H1 (cell line): Measurements from ENCODE around the gene CRTC1. TPM values are rescaled to one million over a fixed set of nuclear protein-coding genes. Genes with fewer than 3 reads are reported as not detected.

Source experiments
- CTCF ChIA-PET: fragments of 300-600 bp; sonication (Branson Sonifier 250); formaldehyde crosslinking; loops from one replicate; lab custom pipeline; 2021; ENCODE audit not compliant: partially characterized antibody; lab: Charles Lee
- POLR2A ChIA-PET: fragments of 300-600 bp; sonication (Branson Sonifier 250); formaldehyde crosslinking; loops from one replicate; lab custom pipeline; 2021; ENCODE audit warnings: inconsistent platforms; ENCODE audit not compliant: partially characterized antibody; lab: Charles Lee
- DNase-seq, 2 experiments: peaks; one replicate each; pipeline versions ENCODE4 v3.0.0 to v3.0.0-alpha.2; 2010 to 2022; ENCODE audit warnings: low spot score in 2 of 2, low read depth in 1 of 2, mixed read lengths in 1 of 2
- FAIRE-seq: peaks from 2 replicates; lab custom pipeline; 2011; peaks lifted over from hg19 to GRCh38; lab: Jason Lieb, UNC
- H2AFZ ChIP-seq: 2 replicates; pipeline ENCODE4 v1.8.1; 2012; ENCODE audit warnings: low read length, inconsistent platforms
- H2AK5ac ChIP-seq: 2 replicates; pipeline ENCODE4 v1.6.1; 2013; ENCODE audit warnings: low read depth, low read length
- H2BK120ac ChIP-seq: replicated peaks from 2 replicates; pipeline ENCODE3; 2013; ENCODE audit warnings: low read depth, low read length, inconsistent platforms
- H2BK12ac ChIP-seq: 2 replicates; pipeline ENCODE4 v1.6.1; 2013; ENCODE audit warnings: low read depth, low read length
- H2BK15ac ChIP-seq: 2 replicates; pipeline ENCODE4 v1.6.1; 2013; ENCODE audit warnings: low read length
- H2BK20ac ChIP-seq: 2 replicates; pipeline ENCODE4 v1.6.1; 2013; ENCODE audit warnings: low read length
- H2BK5ac ChIP-seq: 2 replicates; pipeline ENCODE4 v1.6.1; 2013; ENCODE audit warnings: low read depth, low read length
- H3K14ac ChIP-seq: 2 replicates; pipeline ENCODE4 v1.6.1; 2013; ENCODE audit warnings: inconsistent platforms; ENCODE audit not compliant: insufficient read length
- H3K18ac ChIP-seq: 2 replicates; pipeline ENCODE4 v1.6.1; 2013; ENCODE audit warnings: low read length; ENCODE audit errors: extremely low read depth
- H3K23ac ChIP-seq: 2 replicates; pipeline ENCODE4 v1.6.1; 2013; ENCODE audit warnings: inconsistent platforms; ENCODE audit not compliant: insufficient read length
- H3K23me2 ChIP-seq: 2 replicates; pipeline ENCODE4 v1.6.1; 2013; ENCODE audit warnings: low read depth, low read length
- H3K27ac ChIP-seq: 2 replicates; pipeline ENCODE4 v1.6.1; 2011; ENCODE audit warnings: low read depth, low read length, inconsistent platforms
- H3K27me3 ChIP-seq, 4 experiments: replicated peaks in 1 of 4; 1 replicate in 1 of 4; 2 replicates in 3 of 4; pipeline versions ENCODE4 v1.6.1 to v1.8.1; 2011 to 2013; ENCODE audit warnings: low read length in 3 of 4, mild to moderate bottlenecking in 3 of 4, inconsistent platforms in 2 of 4, mixed read lengths in 2 of 4, moderate library complexity in 1 of 4; ENCODE audit not compliant: control insufficient read depth in 3 of 4, insufficient read depth in 3 of 4; ENCODE audit errors: extremely low read depth in 1 of 4
- H3K36me3 ChIP-seq, 4 experiments: 2 replicates each; pipeline versions ENCODE4 v1.6.1 to v1.8.1; 2011 to 2013; ENCODE audit warnings: mild to moderate bottlenecking in 4 of 4, low read length in 3 of 4, moderate library complexity in 2 of 4, control low read depth in 1 of 4, inconsistent platforms in 1 of 4; ENCODE audit not compliant: insufficient read depth in 4 of 4, control insufficient read depth in 2 of 4
- H3K4ac ChIP-seq: replicated peaks from 2 replicates; pipeline ENCODE3; 2013; ENCODE audit warnings: low read length, low read depth, mixed read lengths, inconsistent platforms; ENCODE audit not compliant: insufficient read length
- H3K4me1 ChIP-seq, 4 experiments: replicated peaks in 1 of 4; 1 replicate in 1 of 4; 2 replicates in 3 of 4; pipeline versions ENCODE4 v1.6.1 to v1.8.1; 2011 to 2013; ENCODE audit warnings: low read length in 3 of 4, inconsistent platforms in 2 of 4, mixed read lengths in 1 of 4; ENCODE audit not compliant: insufficient read depth in 4 of 4, control insufficient read depth in 3 of 4
- H3K4me2 ChIP-seq, 2 experiments: 2 replicates each; pipeline versions ENCODE4 v1.6.1 to v1.8.1; 2011 to 2013; ENCODE audit warnings: low read depth in 2 of 2, low read length in 2 of 2, control low read depth in 1 of 2, inconsistent platforms in 1 of 2, mild to moderate bottlenecking in 1 of 2; ENCODE audit not compliant: insufficient read depth in 1 of 2
- H3K4me3 ChIP-seq, 4 experiments: fragments of 200-600, 300-600 bp in 1 of 4; sonication (generic), shearing (Covaris generic), sonication (Bioruptor Twin) in 1 of 4; 2 replicates each; pipeline versions ENCODE4 v1.5.1 to v1.8.1; 2011 to 2016; ENCODE audit warnings: low read length in 4 of 4, low read depth in 3 of 4, control low read depth in 2 of 4, inconsistent platforms in 2 of 4, mild to moderate bottlenecking in 2 of 4, mixed read lengths in 1 of 4, moderate library complexity in 1 of 4; ENCODE audit not compliant: insufficient read depth in 2 of 4; ENCODE audit errors: extremely low read depth in 1 of 4
- H3K56ac ChIP-seq: replicated peaks from 2 replicates; pipeline ENCODE3; 2013; ENCODE audit warnings: low read depth, mild to moderate bottlenecking, mixed read lengths, low read length, inconsistent platforms; ENCODE audit not compliant: insufficient read length
- H3K79me1 ChIP-seq: 2 replicates; pipeline ENCODE4 v1.6.1; 2013; ENCODE audit warnings: low read depth, low read length, control low read depth
- H3K79me2 ChIP-seq, 2 experiments: 2 replicates each; pipeline versions ENCODE4 v1.6.1 to v1.8.1; 2012 to 2013; ENCODE audit warnings: low read length in 2 of 2, mild to moderate bottlenecking in 2 of 2, inconsistent platforms in 1 of 2; ENCODE audit not compliant: insufficient read depth in 2 of 2, control insufficient read depth in 1 of 2
- H3K9ac ChIP-seq, 4 experiments: replicated peaks in 1 of 4; 1 replicate in 1 of 4; 2 replicates in 3 of 4; pipeline versions ENCODE4 v1.6.1 to v1.8.1; 2011 to 2013; ENCODE audit warnings: low read depth in 3 of 4, low read length in 3 of 4, control low read depth in 2 of 4, mild to moderate bottlenecking in 2 of 4, moderate library complexity in 2 of 4, inconsistent platforms in 1 of 4; ENCODE audit errors: extremely low read depth in 1 of 4
- H3K9me3 ChIP-seq, 2 experiments: 2 replicates each; pipeline versions ENCODE4 v1.6.1 to v1.8.1; 2012 to 2013; ENCODE audit warnings: mild to moderate bottlenecking in 2 of 2, moderate library complexity in 2 of 2, control low read depth in 1 of 2, inconsistent platforms in 1 of 2, low read depth in 1 of 2, low read length in 1 of 2, mixed read lengths in 1 of 2; ENCODE audit not compliant: insufficient read depth in 2 of 2
- H4K20me1 ChIP-seq, 2 experiments: replicated peaks in 1 of 2; 2 replicates each; pipeline versions ENCODE3 to v1.8.1; 2011 to 2013; ENCODE audit warnings: inconsistent platforms in 2 of 2, low read length in 2 of 2, mild to moderate bottlenecking in 1 of 2; ENCODE audit not compliant: insufficient read depth in 2 of 2, control insufficient read depth in 1 of 2
- H4K5ac ChIP-seq: 2 replicates; pipeline ENCODE4 v1.6.1; 2013; ENCODE audit warnings: low read length, low read depth, mixed read lengths, inconsistent platforms; ENCODE audit not compliant: insufficient read length
- H4K8ac ChIP-seq: 2 replicates; pipeline ENCODE4 v1.8.0; 2013; ENCODE audit warnings: mild to moderate bottlenecking, moderate library complexity, low read length, inconsistent platforms; ENCODE audit not compliant: insufficient read depth; ENCODE audit errors: extremely low read depth
- H4K91ac ChIP-seq: replicated peaks from 2 replicates; pipeline ENCODE3; 2013; ENCODE audit warnings: low read length, mixed read lengths, inconsistent platforms; ENCODE audit not compliant: insufficient read length
- CTCF ChIP-seq, 3 experiments: IDR thresholded peaks; 1 replicate in 2 of 3; 2 replicates in 1 of 3; pipeline versions ENCODE4 v1.5.1 to v1.6.1; 2011; ENCODE audit warnings: low read length in 3 of 3, mild to moderate bottlenecking in 3 of 3, inconsistent platforms in 2 of 3, low read depth in 1 of 3, moderate library complexity in 1 of 3; ENCODE audit not compliant: insufficient read depth in 1 of 3; ENCODE audit errors: control extremely low read depth in 1 of 3
- RAD21 ChIP-seq, 2 experiments: IDR thresholded peaks in 1 of 2; conservative IDR thresholded peaks in 1 of 2; 2 replicates each; pipeline ENCODE4 v1.6.1; 2011; ENCODE audit warnings: low read depth in 2 of 2, low read length in 2 of 2, improper control_type of control experiment in 1 of 2, inconsistent platforms in 1 of 2, mild to moderate bottlenecking in 1 of 2, moderate library complexity in 1 of 2
- YY1 ChIP-seq: IDR thresholded peaks from 2 replicates; pipeline ENCODE4 v1.6.1; 2011; ENCODE audit warnings: low read depth, mild to moderate bottlenecking, low read length
- WGBS, 2 experiments: shearing (Covaris generic) in 1 of 2; methylation state at CpG; one replicate each; pipeline versions ENCODE4 v1.1.6 to v1.1.7; 2013 to 2015; ENCODE audit warnings: low lambda C conversion rate in 2 of 2, mixed read lengths in 2 of 2, inconsistent platforms in 1 of 2, low coverage in 1 of 2, missing lambda C conversion rate in 1 of 2; ENCODE audit not compliant: insufficient replicate concordance in 2 of 2, insufficient coverage in 1 of 2, insufficient read length in 1 of 2; ENCODE audit errors: extremely low coverage in 1 of 2, missing lambda C conversion rate in 1 of 2; 5-methylcytosine and 5-hydroxymethylcytosine counted together
- polyA plus RNA-seq, 7 experiments: library from polyadenylated mRNA; depleted of rRNA in 3 of 7; stranded (reverse) in 5 of 7; unstranded in 2 of 7; fragments of >200 nt in 5 of 7; fragments of 200-250 nt in 2 of 7; gene quantifications; 1 replicate in 5 of 7; 2 replicates in 1 of 7; 4 replicates in 1 of 7; pipeline versions ENCODE4 v1.2.1 to v1.2.3, GENCODE V29; 2011 to 2013; ENCODE audit warnings: missing spikeins in 2 of 7, mixed read lengths in 2 of 7
- total RNA-seq: library from RNA; stranded (reverse); fragmentation: NEBNext Ultra II Directional; extraction: Animal tissue kit (Norgen Biotek cat#: 25700); gene quantifications from 2 replicates; pipeline ENCODE4 v1.2.1, GENCODE V29; 2021

The CRTC1 gene
- total and polyA plus RNA-seq, 2 of the 8 experiments (the other 6 are each of a cell fraction or from before 2014, with no cell fraction given), result 2.9 to 8.5 TPM

- no peak overlapping the region for H4K91ac ChIP-seq
- no peak overlapping the region for H3K9ac ChIP-seq
- H2AK5ac ChIP-seq, result no peak overlapping the region
- H4K8ac ChIP-seq, result no peak overlapping the region
- no peak overlapping the region for H3K4me2 ChIP-seq
- H3K27me3 ChIP-seq, result no peaks in the 10 kb centered on the region
- H2BK120ac ChIP-seq, result no peak overlapping the region
- H2BK20ac ChIP-seq, result no peak overlapping the region
- H2BK15ac ChIP-seq, result 0 out of 2 replicates have a peak overlapping the region, but pooled peaks have one; percentile 14
- no peak overlapping the region for H3K27ac ChIP-seq
- H3K23ac ChIP-seq, result no peak overlapping the region
- no peak overlapping the region for H3K18ac ChIP-seq
- TF ChIP-seq RAD21 (IDR thresholded peaks at IDR 0.05 in 1 of 2, conservative IDR thresholded peaks at IDR 0.05 in 1 of 2; ENCODE audit: low read depth in 2 of 2, low read length in 2 of 2), result peak; percentile 85 to 88
- peak; percentile 63 to 75 (median 67) for TF ChIP-seq CTCF (IDR thresholded peaks at IDR 0.05; ENCODE audit: control extremely low read depth in 1 of 3, insufficient read depth in 1 of 3, low read depth in 1 of 3, low read length in 3 of 3)
- TF ChIP-seq YY1, result no peak
- H2BK12ac ChIP-seq, result 0 out of 2 replicates have a peak overlapping the region, but pooled peaks have one; percentile 17
- peak in 1 of 2 experiments; percentile 76 for DNase-seq
- H3K79me2 ChIP-seq, result no peaks in the 10 kb centered on the region
- H3K36me3 ChIP-seq, result no peaks in the 10 kb centered on the region
- H3K23me2 ChIP-seq, result peaks cover 2% of the 10 kb centered on the region; the same call in 1 of the 2 replicates
- peaks cover 0 to 2% of the 10 kb centered on the region in 2 experiments for H4K20me1 ChIP-seq
- H3K4me1 ChIP-seq, result peaks cover 0 to 11% (median 3%) of the 10 kb centered on the region in 4 experiments; a peak in 5 of 7 replicates
- CTCF ChIA-PET, result interaction anchor here (0.6 to 7.5 kb wide), 38 partner anchors 9 to 228 kb away, joined by 3 to 139 read pairs (median 4); partner anchors contain the start of genes KXD1 and REX1BD
- H2BK5ac ChIP-seq, result no peak overlapping the region
- no peak overlapping the region for H3K4ac ChIP-seq
- H4K5ac ChIP-seq, result no peak overlapping the region
- H3K4me3 ChIP-seq, result no peak overlapping the region
- H3K79me1 ChIP-seq, result no peaks in the 10 kb centered on the region
- no peak for FAIRE-seq
- H3K56ac ChIP-seq, result no peak overlapping the region
- POLR2A ChIA-PET, result interaction anchor here (0.8 to 1.3 kb wide), 2 partner anchors 66 to 86 kb away, joined by 3 read pairs; no protein-coding TSS in a partner anchor
- no peaks in the 10 kb centered on the region for H3K9me3 ChIP-seq
- H3K14ac ChIP-seq, result no peak overlapping the region
- 52% methylated on average over 5 of the region's 5 CpGs; no CpG with 5 or more reads in 1 of the 2 experiments for WGBS, 2 experiments
- no peak overlapping the region for H2AFZ ChIP-seq
Observed at GRCh38 chr19:18675779-18676178, 7.7 kb upstream of the CRTC1 start.
